ENCODE results near the gene KIF5B.
"Not testable (repeated sequence)": the region's sequence is repeated elsewhere in the genome, so short reads cannot be mapped to it uniquely, and the experiment has no call there.

The KIF5B gene

DNA sequence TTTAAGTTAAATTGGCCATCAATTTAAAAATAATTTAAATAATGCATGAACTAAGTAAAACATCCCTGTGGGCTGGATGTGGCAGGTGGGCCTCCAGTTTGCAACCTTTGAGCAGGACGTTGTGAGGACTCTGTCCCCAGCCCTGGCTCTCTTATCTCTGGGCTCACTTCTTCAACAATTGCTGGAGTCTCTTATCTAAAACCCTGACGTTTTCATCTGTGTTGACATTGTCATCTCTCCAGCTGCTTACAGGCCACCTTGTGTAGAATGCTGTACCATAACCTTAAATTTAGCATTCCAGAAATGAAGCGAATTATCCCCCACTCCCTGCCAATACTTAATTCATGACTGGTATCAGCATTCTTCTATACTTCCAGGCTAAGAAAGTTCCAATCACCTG, 3.2 kb upstream of the KIF5B start:
- no peak for DNase-seq

DNA sequence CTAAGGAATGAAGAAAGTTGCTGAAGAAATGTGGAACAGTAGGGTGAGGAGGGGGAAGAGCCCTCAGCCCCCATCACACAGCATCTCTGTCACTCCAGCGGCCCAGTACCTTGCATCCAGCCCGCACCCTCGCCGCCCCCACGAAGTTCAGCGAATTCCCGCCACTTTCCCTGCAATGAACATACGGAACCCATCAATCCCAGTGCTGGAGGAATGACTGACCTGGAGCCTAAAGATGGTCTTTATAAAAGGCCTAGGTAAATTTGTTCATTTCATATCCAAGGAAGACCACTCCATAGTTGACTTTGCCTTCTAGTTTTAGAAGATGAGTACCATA, 779 bp upstream of the KIF5B start:
- DNase-seq: no peak

DNA sequence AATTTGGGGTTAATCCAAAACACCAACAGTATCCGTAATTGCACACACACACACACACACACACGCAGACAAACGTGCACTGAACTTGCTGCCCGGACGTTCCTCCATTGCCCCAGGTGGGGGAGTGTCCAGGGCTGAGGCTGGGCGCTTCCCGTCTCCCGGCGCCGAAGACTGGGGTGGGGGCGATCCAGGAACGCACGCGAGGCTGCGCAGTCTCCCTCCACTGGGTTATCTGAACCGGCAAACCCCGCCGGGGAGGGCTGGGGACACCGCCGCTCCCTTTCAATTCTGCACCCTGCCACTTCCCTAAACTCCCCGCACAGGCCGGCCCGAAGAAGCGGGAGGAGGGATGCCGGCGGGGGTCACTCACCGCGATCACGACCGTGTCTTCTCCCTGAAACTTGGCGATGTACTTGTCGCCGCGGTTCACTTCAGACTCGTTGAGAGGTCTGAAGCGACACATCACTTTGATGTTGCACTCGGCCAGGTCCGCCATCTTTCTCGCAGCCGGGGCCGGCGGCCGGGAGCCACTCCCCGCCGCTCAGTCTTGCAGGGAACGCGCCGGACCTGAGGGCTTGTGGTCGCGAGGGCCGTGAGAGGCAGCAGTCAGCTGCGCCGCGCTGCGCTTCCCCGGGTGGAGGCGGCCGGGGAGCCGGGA, 618 bp downstream of the KIF5B start:
- DNase-seq: peak; percentile 28 to 87 (median 52)

DNA sequence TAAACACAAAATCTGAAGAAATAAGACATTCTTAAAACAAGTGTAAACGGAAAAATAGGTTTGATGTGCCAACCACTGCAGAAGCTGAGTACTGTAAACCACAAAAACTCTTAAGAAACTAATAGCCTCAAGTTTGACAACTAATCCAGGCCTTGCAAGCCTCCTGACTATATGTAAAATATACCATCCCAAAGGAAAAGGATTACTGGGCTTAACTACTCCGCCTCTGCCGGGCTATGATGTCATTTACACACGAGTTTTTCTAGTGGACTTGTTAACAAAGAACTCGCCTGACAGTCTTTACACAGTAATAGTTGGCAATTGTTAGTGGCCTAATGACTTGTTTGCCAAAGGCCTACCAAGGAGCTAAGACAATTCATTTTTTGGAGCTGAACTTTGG, 2.1 kb downstream of the KIF5B start:
- peak in 1 of 5 experiments; percentile 40 for DNase-seq

DNA sequence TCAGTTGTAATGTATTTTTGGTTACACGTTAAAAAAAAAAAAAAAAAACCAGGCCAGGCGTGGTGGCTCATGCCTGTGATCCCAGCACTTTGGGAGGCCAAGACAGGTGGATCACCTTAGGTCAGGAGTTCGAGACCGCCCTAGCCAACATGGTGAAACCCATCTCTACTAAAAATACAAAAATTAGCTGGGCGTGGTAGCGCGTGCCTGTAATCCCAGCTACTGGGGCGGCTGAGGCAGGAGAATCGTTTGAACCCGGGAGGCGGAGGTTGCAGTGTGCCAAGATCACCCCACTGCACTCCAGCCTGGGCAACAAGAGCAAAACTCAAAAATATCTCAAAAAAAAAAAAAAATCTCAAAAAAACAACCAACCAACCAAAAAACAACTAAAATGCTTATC, 2.8 kb downstream of the KIF5B start:
- not testable (repeated sequence) for DNase-seq

DNA sequence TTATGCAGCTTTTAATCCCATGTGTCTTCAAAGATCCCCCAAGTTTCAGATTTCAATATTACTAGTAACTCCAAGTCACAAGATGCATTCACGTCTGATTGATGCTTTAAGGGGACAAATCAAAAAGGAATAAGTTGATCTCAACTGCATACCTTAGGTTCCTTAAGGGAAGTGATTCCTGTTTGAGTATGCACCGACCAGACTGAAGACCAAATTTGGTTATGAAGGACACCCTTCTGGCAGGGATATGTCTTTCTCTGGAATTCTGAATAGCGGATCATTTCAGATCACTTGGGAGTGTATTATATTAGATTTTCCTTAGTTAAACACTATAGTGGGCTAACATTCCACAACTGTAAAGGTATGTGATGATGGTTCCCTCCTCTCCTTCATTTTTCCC, 4.3 kb downstream of the KIF5B start:
- no peak for DNase-seq

DNA sequence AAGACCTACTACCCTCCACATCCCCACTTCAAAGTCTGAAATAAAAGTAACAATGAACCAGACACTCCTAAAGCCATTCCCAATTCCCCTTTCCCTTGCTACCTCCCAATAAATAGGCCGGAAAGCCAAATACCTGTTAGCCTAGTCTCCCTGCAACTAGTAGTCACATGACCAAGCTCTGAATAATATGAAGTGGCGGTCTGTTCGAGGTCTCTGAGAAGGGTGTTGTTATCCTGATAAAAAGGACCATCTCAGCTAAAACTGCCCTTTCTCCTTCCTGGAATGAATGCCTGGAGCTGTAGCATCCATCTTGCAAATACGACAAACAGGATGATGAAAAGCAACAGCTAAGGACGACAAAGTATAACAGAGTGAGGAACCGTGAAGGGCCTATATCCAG, 6.0 kb downstream of the KIF5B start:
- DNase-seq: no peak

DNA sequence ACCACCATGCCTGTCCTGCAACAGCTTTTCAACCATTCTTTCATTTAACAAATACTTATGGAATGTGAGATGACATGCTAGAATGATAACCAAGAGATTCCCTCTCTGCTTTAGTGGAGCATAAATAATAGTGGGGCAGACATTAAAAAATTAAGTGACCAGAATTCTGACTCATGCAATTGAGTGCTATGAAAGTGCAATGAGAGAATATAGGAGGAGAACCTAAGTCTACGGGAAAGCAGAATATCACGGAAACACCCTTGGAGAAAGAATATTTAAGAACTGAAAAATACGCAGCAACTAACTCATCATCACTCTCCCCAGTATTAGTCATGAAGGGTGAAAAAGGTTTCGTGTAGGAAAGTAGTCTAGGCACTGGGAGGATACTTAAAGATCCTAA, 7.1 kb downstream of the KIF5B start:
- no peak for DNase-seq

DNA sequence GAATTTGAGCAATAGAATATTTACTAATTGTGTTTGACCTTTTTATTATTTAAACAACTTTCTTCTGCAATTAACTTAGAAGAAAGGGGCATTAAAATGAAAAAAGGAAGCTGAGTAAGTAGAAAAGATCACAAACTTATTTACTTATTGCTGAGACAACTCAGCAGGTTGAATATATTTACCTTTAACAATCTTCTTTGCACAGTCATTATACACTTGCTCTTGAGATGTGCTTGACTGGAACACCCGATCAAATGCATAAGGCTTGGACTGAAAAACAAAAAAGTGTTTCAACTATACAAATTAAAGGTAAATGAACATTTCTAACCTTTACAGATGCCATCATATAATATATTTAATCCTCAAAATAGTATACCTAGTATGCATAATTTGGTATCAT, 7.9 kb downstream of the KIF5B start:
- DNase-seq: no peak

DNA sequence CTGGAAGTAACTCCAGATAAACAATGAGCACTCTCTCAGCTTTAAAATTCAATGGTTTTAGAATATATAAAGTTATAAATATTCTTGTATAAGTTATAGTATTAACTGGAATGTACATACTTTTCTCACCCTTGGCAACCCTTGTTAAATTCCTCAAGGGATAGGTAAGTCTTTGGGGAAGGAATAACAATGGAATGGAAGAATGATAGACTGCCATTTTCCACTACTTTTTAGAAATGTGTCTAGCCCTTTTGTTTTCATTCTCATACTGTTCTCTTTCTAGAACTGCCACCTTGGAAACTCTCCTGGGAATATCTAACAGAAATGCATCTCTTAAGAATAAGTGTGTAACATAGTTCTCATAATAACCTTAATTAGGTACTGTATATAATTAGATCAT, 8.3 kb downstream of the KIF5B start:
- DNase-seq: no peak

DNA sequence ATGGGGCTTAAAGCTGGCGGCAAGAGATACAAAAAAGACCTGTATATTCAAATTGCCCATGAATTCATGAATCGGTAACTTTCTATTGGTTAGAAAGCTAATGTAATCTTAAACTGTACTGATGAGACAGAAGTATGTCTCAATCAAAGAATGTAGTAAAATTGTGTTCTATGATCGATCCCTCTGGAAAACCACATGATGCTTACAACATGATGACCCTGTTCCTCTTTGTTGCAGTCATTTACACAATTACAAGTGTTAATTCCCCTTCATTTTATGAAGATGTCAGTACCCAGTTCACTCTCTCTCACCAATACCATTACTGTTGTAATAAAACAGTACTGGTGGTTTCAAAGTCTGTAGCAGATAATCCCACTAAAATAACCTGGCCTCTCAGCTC, 10.1 kb downstream of the KIF5B start:
- DNase-seq: no peak

DNA sequence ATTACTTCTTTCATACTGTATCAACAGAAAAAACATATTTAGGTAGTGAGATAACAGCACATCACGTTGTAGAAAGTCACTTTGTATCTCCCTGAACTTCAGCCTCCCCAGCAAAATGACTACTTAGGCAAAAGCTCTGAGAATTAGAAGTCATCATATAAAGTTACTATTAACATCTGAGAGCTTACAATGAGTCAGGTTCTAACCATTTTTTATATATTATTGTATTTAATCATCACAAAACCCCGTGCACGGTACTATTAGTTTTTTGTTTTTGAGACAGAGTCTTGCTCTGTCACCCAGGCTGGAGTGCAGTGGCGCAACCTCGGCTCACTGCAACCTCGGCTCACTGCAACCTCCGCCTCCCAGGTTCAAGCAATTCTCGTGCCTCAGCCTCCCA, 13.5 kb downstream of the KIF5B start:
- DNase-seq: peak in 1 of 5 experiments; percentile 3

DNA sequence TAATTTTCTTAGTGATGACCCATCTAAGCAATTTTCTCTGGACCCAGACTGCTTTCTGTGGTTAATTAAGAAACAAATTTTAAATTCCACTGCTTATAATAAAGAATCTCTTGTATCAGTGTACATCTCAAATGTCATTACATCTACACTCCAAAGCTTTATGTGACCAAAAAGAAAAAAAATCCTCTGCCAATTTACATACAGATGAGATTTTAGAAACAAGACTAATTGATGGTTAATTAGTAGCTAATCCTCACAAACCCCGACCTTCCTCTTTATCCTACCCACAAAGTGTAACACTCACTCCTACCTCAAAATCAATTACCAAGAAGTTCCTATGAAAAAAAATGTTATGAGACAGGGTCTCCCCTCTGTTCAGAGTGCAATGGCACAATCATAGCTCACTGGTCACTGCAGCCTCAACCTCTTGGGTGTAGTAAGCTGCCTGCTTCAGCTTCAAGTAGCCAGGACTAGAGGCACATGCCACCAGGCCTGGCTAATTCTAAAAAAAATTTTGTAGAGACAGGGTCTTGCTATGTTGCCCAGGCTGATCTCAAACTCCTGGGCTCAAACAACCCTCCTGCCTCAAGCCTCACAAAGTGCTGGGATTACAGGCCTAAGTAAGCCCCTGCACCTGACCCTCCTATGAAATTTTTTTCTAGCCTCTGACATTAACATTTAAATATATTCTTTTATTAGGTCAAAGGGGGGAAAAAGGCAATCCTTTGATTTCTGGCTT, 14.8 kb downstream of the KIF5B start:
- no peak for DNase-seq

DNA sequence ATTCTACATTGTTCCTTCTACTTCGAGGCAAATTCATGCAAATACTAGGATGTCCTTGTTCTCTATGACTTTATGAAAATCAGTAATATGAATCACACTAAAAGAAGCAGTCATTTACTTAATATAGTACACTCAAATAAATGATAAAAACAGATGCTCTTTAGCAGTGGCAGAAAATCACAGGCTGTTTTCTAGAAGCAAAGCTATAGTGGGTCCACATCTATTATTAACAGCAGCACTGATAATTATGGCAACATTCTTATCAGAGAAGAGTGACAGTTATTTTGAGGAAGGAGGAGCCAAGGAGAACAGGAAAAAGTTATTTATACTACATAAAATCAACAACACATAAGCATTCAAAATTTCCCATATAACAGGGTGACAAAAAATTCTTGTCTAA, 16.5 kb downstream of the KIF5B start:
- DNase-seq: no peak

DNA sequence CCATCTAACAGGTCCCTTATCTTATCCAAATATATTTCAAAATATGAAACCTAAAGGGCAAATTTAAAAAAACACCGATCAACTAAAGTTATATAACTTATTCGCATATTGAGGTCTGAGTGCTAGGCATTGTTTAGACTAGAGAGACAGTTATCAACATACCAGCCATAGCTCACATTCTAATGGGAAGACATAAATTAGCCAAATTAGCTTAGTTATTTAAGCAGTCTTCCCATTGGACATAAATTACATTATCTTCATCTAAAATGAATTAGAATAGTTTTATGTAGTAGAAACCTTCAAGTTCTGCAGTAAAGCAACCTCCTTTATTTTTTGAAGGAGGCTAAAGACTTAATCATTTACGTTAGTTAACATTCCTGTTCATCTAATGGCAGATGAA, 17.4 kb downstream of the KIF5B start:
- DNase-seq: no peak

DNA sequence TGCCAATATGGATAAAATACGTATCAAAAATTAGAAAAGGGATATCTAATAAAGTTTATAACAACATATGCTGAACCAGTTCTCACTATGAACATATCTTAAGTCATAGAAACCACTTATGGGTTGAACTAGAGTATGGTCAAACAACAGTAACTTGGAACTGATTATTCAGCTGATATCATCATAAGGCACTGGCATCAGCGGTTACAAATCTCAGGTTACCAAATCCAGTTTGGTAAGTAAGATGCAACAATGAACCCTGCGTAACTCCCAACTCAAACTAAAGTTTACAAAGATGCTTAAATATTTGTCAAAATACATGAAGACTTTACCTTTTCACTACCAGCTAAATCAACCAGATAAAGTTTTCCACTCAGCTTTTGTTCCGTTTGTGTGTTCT, 19.3 kb downstream of the KIF5B start:
- DNase-seq: peak in 1 of 5 experiments; percentile 15

DNA sequence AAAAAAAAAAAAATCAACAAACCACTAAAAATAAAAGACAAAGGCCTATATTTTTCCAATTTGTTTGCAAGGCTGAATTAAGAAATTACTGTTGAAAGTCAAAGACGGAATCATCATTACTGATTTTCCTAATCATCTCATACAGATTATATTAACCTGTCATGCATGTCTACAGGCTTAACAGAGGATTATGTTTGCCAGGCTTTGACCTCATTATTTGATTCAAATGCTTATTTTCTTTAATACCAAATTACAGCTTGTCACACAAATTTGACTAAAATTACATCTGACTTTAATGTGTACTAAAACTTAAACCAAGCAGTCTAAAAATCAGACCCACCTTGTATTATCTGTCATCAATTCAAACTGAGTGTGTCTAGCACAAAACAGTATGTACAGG, 21.2 kb downstream of the KIF5B start:
- DNase-seq: no peak

DNA sequence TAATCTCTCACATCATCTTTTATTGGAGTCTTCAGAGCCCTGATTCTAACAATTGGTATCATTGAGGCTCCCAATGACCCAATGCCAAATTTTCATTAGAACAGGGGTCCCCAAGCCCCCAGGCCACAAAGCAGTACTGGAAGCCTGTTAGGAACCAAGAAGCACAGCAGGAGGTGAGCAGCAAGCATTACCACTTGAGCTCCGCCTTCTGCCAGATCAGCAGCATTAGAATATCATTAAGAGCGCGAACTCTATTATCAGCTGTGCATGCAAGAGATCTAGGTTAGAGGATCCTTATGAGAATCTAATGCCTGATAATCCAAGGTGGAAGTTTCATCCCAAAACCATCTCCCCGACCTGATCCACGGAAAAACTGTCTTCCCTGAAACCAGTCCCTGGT, 23.1 kb downstream of the KIF5B start:
- no peak for DNase-seq

DNA sequence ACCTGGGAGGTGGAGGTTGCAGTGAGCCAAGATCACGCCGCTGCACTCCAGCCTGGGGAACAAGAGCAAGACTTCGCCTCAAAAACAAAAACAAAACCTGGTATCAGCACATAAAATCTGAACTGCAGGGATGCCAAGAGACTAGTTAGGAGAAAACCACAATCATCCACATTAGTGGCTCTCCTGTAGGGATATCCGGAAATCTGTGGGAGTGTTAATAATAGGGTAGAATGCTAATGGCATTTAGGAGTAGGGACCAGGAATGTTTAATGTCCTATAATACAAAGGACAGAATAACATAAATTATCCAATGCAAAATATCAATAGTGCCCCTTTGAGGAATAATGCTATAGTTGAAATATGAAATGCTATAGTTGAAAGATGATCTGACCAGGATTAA, 24.3 kb downstream of the KIF5B start:
- no peak for DNase-seq

DNA sequence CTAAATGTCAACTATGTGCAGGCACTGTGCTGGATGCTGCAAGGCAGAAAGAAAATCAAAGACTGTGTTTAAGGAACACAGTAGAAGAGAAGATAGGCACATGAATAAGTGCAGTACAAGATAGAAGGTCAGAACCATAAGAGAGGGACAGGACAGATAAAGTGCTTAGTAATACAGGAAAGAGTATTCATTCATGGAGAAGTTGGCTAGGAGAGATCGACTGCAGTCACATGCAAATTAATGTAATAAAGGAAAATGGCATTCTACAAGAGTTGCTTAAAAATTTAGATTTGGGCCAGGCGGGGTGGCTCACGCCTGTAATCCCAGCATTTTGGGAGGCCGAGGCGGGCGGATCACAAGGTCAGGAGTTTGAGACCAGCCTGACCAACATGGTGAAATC, 24.8 kb downstream of the KIF5B start:
- DNase-seq: no peak

DNA sequence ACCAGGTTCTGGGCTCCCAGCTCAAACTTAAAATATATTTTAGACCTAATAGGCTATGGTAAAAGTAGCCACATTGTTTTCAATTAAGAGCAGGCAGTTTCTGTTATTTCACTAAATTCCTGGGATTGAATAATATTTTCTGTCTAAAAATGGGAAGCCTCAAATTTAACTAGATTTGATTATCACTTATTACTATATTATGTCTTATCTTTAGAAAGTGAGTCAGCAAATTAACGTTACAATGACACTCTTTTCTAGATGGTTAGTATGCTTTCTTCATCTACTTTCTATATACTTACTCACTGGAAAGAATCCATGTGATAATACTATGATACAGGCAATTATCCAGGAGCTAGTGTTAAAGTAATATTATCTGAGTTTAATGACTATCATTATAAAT, 27.5 kb downstream of the KIF5B start:
- DNase-seq: no peak

DNA sequence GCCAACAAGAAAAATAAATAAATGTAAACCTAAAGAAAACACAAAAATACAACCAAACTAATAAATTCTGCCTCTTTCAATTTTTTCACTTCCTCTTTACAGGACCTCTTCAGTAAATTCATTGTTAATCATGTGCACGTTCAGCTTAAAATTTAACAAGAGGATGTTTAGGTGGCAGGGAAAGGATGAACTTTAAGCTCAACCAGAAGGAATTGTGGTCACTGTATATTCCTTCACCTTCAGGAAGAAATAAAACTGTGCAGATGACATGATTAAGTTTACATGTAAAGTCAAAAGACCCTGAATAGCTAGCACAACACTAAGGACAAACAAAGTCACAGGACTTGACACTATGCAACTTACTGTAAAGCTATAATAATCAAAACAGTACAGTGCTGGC, 33.0 kb downstream of the KIF5B start:
- DNase-seq: no peak

DNA sequence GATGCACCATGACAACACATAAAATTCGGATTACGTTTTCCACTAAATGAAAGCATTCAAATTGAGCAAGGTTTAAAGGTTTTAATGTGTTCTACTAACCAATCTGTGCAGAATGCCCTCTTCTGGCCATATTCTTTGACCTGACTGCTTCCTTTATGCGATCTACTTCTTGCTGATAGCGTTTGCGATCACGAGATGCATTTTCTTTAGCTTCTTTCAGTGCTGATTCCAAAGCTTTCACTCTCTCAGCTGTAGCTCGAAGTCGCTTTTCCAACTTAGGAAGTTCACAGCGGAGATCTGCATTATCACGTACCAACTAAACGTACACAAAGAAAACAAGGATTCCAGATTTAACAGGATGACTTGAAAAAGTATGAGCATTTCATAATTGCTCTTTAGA, 39.2 kb downstream of the KIF5B start:
- no peak for DNase-seq

DNA sequence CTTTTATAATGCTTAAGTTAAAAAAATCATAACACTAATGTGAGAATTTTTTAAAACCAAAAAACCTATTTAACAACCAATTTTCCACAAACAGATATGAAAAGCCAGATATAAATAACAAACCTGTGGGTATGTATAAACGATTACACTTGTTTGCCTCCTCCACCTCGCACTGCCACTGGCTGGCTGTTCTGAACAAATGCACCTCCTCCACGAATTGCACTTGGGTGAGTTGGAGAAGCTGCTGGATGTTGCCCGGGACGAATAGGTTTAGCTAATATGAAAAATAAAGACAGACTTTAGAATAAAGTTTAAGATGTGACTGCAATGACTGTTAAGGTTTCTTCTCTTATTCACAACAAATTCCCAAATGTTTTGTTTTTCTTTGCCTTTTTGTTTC, 40.8 kb downstream of the KIF5B start:
- DNase-seq: no peak

DNA sequence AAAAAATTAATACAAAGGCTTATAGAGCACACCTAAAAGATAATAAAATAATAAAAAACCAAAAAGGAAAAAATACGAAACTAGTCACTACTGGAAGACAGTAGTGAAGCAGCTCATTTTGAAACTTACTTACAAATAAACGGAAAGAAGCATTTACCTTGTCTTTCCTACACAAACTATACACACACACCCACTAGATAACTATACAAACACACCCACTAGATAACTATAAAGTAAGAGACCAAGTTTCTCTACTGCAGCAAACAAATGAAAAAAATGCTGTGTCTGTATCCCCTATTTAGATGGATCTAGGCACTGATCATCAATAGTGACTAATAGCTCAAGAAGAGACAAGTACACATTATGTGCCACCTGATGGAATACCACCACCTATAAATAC, 49.2 kb downstream of the KIF5B start:
- no peak for DNase-seq
